Endothelial cell of umbilical vein (primary cell): ENCODE data around the gene CDH11. TPM values are rescaled to one million over a fixed set of nuclear protein-coding genes. Genes with fewer than 3 reads are reported as not detected.

Source experiments
- BruUV-seq: library from RNA; stranded (reverse); fragments of 400-500 nt; replicated peaks from 2 replicates; lab custom pipeline; 2021; lab: Mats Ljungman, UMichigan
- CTCF ChIA-PET: fragments of 300-600, 350-600 bp; sonication (Branson Sonifier 250); formaldehyde crosslinking; loops from one replicate; lab custom pipeline; 2021; ENCODE audit warnings: antibody characterized with exemption, inconsistent platforms; lab: Charles Lee
- POLR2A ChIA-PET: fragments of 300-600, 350-600 bp; sonication (Branson Sonifier 250); formaldehyde crosslinking; loops from one replicate; lab custom pipeline; 2021; ENCODE audit warnings: antibody characterized with exemption, inconsistent platforms; lab: Charles Lee
- DNase-seq: peaks from one replicate; pipeline ENCODE4 v3.0.0-alpha.2; 2011; ENCODE audit warnings: low read depth, low spot score
- FAIRE-seq: peaks from 2 replicates; lab custom pipeline; 2011; peaks lifted over from hg19 to GRCh38; lab: Jason Lieb, UNC
- H2AFZ ChIP-seq: 2 replicates; pipeline ENCODE4 v1.6.0; 2012; ENCODE audit warnings: low read depth, low read length, control low read depth, inconsistent platforms
- H3K27ac ChIP-seq: 2 replicates; pipeline ENCODE4 v1.5.1; 2011; ENCODE audit warnings: low read depth, mild to moderate bottlenecking, control low read depth, low read length, moderate library complexity; ENCODE audit not compliant: insufficient read depth
- H3K27me3 ChIP-seq, 2 experiments: 2 replicates each; pipeline versions ENCODE4 v1.6.0 to v1.6.1; 2011; ENCODE audit warnings: low read length in 2 of 2, mixed read lengths in 1 of 2; ENCODE audit not compliant: control insufficient read depth in 2 of 2, insufficient read depth in 2 of 2
- H3K36me3 ChIP-seq, 2 experiments: 2 replicates in 1 of 2; 3 replicates in 1 of 2; pipeline ENCODE4 v1.5.1; 2011; ENCODE audit warnings: low read length in 2 of 2, mild to moderate bottlenecking in 1 of 2, moderate library complexity in 1 of 2; ENCODE audit not compliant: control insufficient read depth in 2 of 2, insufficient read depth in 2 of 2; ENCODE audit errors: extremely low read depth in 1 of 2
- H3K4me1 ChIP-seq: 3 replicates; pipeline ENCODE4 v1.5.1; 2011; ENCODE audit warnings: mild to moderate bottlenecking, low read length; ENCODE audit not compliant: control insufficient read depth, insufficient read depth; ENCODE audit errors: extremely low read depth
- H3K4me2 ChIP-seq: 2 replicates; pipeline ENCODE4 v1.6.1; 2011; ENCODE audit warnings: low read length, control low read depth, mixed read lengths; ENCODE audit not compliant: insufficient read depth
- H3K4me3 ChIP-seq, 3 experiments: fragments of 200-600 bp in 1 of 3; sonication (generic), shearing (Covaris generic) in 1 of 3; replicated peaks in 1 of 3; 2 replicates each; pipeline ENCODE4 v1.5.1; 2011 to 2016; ENCODE audit warnings: control low read depth in 3 of 3, low read length in 3 of 3, mild to moderate bottlenecking in 2 of 3, inconsistent platforms in 1 of 3, low read depth in 1 of 3, moderate library complexity in 1 of 3; ENCODE audit not compliant: insufficient read depth in 1 of 3
- H3K79me2 ChIP-seq: 2 replicates; pipeline ENCODE4 v1.6.0; 2012; ENCODE audit warnings: low read length, inconsistent platforms; ENCODE audit not compliant: control insufficient read depth, insufficient read depth
- H3K9ac ChIP-seq: replicated peaks from 2 replicates; pipeline ENCODE3; 2011; ENCODE audit warnings: low read length, control low read depth; ENCODE audit not compliant: insufficient read depth; ENCODE audit errors: extremely low read depth
- H3K9me1 ChIP-seq: replicated peaks from 3 replicates; pipeline ENCODE4 v1.6.0; 2011; ENCODE audit warnings: mild to moderate bottlenecking, low read length; ENCODE audit not compliant: control insufficient read depth, insufficient read depth; ENCODE audit errors: extremely low read depth
- H3K9me3 ChIP-seq: replicated peaks from 2 replicates; pipeline ENCODE4 v1.5.1; 2012; ENCODE audit warnings: low read length, inconsistent platforms; ENCODE audit not compliant: control insufficient read depth, insufficient read depth
- H4K20me1 ChIP-seq: replicated peaks from 2 replicates; pipeline ENCODE3; 2011; ENCODE audit warnings: mild to moderate bottlenecking, low read length; ENCODE audit not compliant: control insufficient read depth, insufficient read depth; ENCODE audit errors: extremely low read depth
- EZH2 ChIP-seq: IDR thresholded peaks from 2 replicates; pipeline ENCODE4 v1.6.1; 2012; ENCODE audit warnings: borderline replicate concordance, low read depth, mild to moderate bottlenecking, moderate library complexity, low read length, inconsistent platforms; ENCODE audit not compliant: severe bottlenecking
- FOS ChIP-seq: IDR thresholded peaks from 2 replicates; pipeline ENCODE4 v1.6.1; 2011; ENCODE audit warnings: mild to moderate bottlenecking, low read length, moderate library complexity, borderline replicate concordance; ENCODE audit not compliant: insufficient read depth
- GATA2 ChIP-seq: IDR thresholded peaks from 2 replicates; pipeline ENCODE4 v1.7.0; 2011; ENCODE audit warnings: low read depth, mild to moderate bottlenecking, moderate library complexity, mixed read lengths, low read length; ENCODE audit not compliant: insufficient read length, insufficient read depth
- JUN ChIP-seq: IDR thresholded peaks from 2 replicates; pipeline ENCODE4 v1.6.1; 2011; ENCODE audit warnings: borderline replicate concordance, low read depth; ENCODE audit not compliant: insufficient read length, insufficient read depth
- MYC ChIP-seq: IDR thresholded peaks from one replicate; pipeline ENCODE4 v1.6.1; 2011; ENCODE audit warnings: mild to moderate bottlenecking, low read depth, low read length
- POLR2A ChIP-seq: IDR thresholded peaks from 2 replicates; pipeline ENCODE4 v1.6.1; 2012; ENCODE audit warnings: low read depth, mild to moderate bottlenecking, control low read depth, low read length
- POLR2AphosphoS5 ChIP-seq: IDR thresholded peaks from 2 replicates; pipeline ENCODE4 v1.6.1; 2012; ENCODE audit warnings: low read depth, mild to moderate bottlenecking, control low read depth, low read length, moderate library complexity; ENCODE audit not compliant: insufficient read depth
- dilution Hi-C: fragments of 300-500 bp; cut with MboI; formaldehyde crosslinking; loops from one replicate; pipeline ENCODE4 v1.15.0; 2019; ENCODE audit warnings: low sequenced_read_pairs; ENCODE audit not compliant: extremely low pct_ligation_motif_present
- intact Hi-C: fragments of 100-400 bp; cut with micrococcal nuclease; formaldehyde crosslinking; loops from one replicate; pipeline ENCODE4 v1.10.0; 2022
- polyA plus RNA-seq, 4 experiments: library from polyadenylated mRNA; depleted of rRNA in 3 of 4; stranded (reverse) in 3 of 4; unstranded in 1 of 4; fragments of >200 nt; gene quantifications; 2 replicates each; pipeline versions ENCODE4 v1.2.1 to v1.2.3, GENCODE V29; 2011 to 2012; ENCODE audit warnings: missing spikeins in 1 of 4
- total RNA-seq: library from RNA; stranded (reverse); gene quantifications from 2 replicates; pipeline ENCODE4 v1.2.3, GENCODE V29; 2021
- TF ChIP-seq, protein P1 (sequence below), 2 donors: IDR thresholded peaks; 1 replicate in 1 of 2; 2 replicates in 1 of 2; pipeline ENCODE4 v1.5.1; 2011; ENCODE audit warnings: low read length in 2 of 2, mild to moderate bottlenecking in 2 of 2, moderate library complexity in 2 of 2, control low read depth in 1 of 2, inconsistent platforms in 1 of 2, low read depth in 1 of 2; ENCODE audit not compliant: insufficient read depth in 1 of 2; ENCODE audit errors: extremely low read depth in 1 of 2
- TF ChIP-seq, protein P2 (sequence below): IDR thresholded peaks from 2 replicates; pipeline ENCODE4 v1.6.1; 2011; ENCODE audit not compliant: insufficient read depth, insufficient read length

The CDH11 gene
- total and polyA plus RNA-seq, 2 donors (not counting 3 experiments of a cell fraction or from before 2014, with no cell fraction given), result 30.4 to 32.7 TPM

DNA sequence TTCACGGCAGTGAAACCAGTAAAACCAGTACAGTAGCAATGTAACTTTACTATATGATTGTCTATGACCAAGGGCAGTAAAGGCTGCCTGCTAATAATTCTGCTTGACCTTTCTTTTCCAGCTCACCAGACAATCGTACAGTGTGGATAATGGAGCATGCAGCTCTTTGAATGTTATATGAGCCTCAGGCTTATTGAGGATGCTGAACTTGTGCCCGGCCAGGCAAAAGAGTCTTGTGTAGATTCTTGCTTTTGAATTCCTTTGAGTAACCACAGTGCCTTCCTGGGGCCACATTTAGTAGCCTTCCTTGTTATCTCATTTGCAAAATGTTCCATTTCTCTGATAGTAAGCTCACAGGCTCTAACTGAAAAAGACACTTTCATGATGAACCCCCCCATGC lies 131.8 kb downstream of the CDH11 start:
- H3K4me3 ChIP-seq, result no peak overlapping the region
- no peaks in the 10 kb centered on the region for H4K20me1 ChIP-seq
- TF ChIP-seq, protein P1, sequence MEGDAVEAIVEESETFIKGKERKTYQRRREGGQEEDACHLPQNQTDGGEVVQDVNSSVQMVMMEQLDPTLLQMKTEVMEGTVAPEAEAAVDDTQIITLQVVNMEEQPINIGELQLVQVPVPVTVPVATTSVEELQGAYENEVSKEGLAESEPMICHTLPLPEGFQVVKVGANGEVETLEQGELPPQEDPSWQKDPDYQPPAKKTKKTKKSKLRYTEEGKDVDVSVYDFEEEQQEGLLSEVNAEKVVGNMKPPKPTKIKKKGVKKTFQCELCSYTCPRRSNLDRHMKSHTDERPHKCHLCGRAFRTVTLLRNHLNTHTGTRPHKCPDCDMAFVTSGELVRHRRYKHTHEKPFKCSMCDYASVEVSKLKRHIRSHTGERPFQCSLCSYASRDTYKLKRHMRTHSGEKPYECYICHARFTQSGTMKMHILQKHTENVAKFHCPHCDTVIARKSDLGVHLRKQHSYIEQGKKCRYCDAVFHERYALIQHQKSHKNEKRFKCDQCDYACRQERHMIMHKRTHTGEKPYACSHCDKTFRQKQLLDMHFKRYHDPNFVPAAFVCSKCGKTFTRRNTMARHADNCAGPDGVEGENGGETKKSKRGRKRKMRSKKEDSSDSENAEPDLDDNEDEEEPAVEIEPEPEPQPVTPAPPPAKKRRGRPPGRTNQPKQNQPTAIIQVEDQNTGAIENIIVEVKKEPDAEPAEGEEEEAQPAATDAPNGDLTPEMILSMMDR (IDR thresholded peaks at IDR 0.05; ENCODE audit: extremely low read depth in 1 of 2, insufficient read depth in 1 of 2, low read depth in 1 of 2, low read length in 2 of 2), result no peak
- no peak for TF ChIP-seq POLR2A
- no peak for TF ChIP-seq EZH2
- TF ChIP-seq, protein P2, sequence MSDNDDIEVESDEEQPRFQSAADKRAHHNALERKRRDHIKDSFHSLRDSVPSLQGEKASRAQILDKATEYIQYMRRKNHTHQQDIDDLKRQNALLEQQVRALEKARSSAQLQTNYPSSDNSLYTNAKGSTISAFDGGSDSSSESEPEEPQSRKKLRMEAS, result no peak
- H3K4me1 ChIP-seq, result no peaks in the 10 kb centered on the region
- CTCF ChIA-PET, result interaction anchor here (0.8 kb wide), 1 partner anchor 20 kb away, joined by 3 read pairs; no protein-coding TSS in a partner anchor
- FAIRE-seq, result no peak
- dilution Hi-C loops, result no loop called here
- intact Hi-C loops, result no loop called here
- H3K36me3 ChIP-seq, result peaks cover 0 to 2% of the 10 kb centered on the region in 2 experiments
- H3K27ac ChIP-seq, result no peak overlapping the region
- H3K79me2 ChIP-seq, result no peaks in the 10 kb centered on the region
- H3K9ac ChIP-seq, result no peak overlapping the region
- DNase-seq, result no peak
- no peaks in the 10 kb centered on the region for H3K27me3 ChIP-seq
- H3K9me3 ChIP-seq, result no peaks in the 10 kb centered on the region
- POLR2A ChIA-PET, result no interaction called here
- no TSS peak for BruUV-seq
- no peak overlapping the region for H3K4me2 ChIP-seq
- no peak overlapping the region for H2AFZ ChIP-seq
- H3K9me1 ChIP-seq, result no peaks in the 10 kb centered on the region

DNA sequence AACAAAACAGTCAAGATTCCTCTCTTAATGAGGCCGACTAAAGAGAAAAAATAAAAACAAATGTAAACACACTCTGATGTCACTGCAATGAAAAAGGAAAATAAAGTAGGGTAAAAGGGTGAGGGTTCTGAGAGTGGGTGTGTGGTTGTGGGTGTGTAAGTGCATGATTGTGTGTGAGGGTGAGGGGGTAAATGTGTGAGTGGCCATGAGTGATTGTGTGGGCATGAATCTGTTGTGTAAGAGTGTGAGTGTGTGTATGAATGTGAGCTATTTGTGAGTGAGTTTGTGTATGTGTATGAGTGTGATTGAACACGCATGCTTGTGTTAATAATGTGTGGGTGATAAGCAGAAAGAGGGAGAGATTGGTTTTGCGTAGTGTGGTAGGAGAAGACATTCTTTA lies 132.8 kb downstream of the CDH11 start:
- POLR2A ChIA-PET, result no interaction called here
- no peak overlapping the region for H3K27ac ChIP-seq
- H4K20me1 ChIP-seq, result no peaks in the 10 kb centered on the region
- peaks cover 0 to 2% of the 10 kb centered on the region in 2 experiments for H3K36me3 ChIP-seq
- H3K9ac ChIP-seq, result no peak overlapping the region
- H3K4me1 ChIP-seq, result no peaks in the 10 kb centered on the region
- FAIRE-seq (no peak), DNase-seq (no peak)
- no peaks in the 10 kb centered on the region for H3K79me2 ChIP-seq
- H3K4me2 ChIP-seq, result no peak overlapping the region
- no peaks in the 10 kb centered on the region for H3K27me3 ChIP-seq
- no peak overlapping the region for H3K4me3 ChIP-seq
- intact Hi-C loops, result no loop called here
- CTCF ChIA-PET, result no interaction called here
- no peaks in the 10 kb centered on the region for H3K9me1 ChIP-seq
- dilution Hi-C loops, result no loop called here
- no peak overlapping the region for H2AFZ ChIP-seq
- no peaks in the 10 kb centered on the region for H3K9me3 ChIP-seq
- TF ChIP-seq JUN, result no peak
- TF ChIP-seq, protein P2, result no peak
- TF ChIP-seq POLR2A, result no peak
- no peak for TF ChIP-seq POLR2AphosphoS5
- TF ChIP-seq MYC, result no peak
- no peak for TF ChIP-seq FOS
- no peak for TF ChIP-seq EZH2
- TF ChIP-seq GATA2, result no peak
- TF ChIP-seq, protein P1 (IDR thresholded peaks at IDR 0.05; ENCODE audit: extremely low read depth in 1 of 2, insufficient read depth in 1 of 2, low read depth in 1 of 2, low read length in 2 of 2), result no peak
- BruUV-seq, result no TSS peak
